ENCODE results near the gene ATRNL1.

ATRNL1 gene

GRCh38 chr10:115992236-115992986, 899.2 kb downstream of the ATRNL1 start:
- H3K9me3 ChIP-seq (replicated peaks in 1 of 2; ENCODE audit: control insufficient read depth in 2 of 2, insufficient read depth in 1 of 2, low read depth in 1 of 2, low read length in 2 of 2): no peaks in the 10 kb centered on the region
- H4K8ac ChIP-seq (ENCODE audit: low read depth, low read length): no peak overlapping the region
- H3K14ac ChIP-seq (ENCODE audit: low read length): no peak overlapping the region
- no peak overlapping the region for H3K9ac ChIP-seq (ENCODE audit: low read depth, low read length, poor library complexity)
- H2AFZ ChIP-seq (ENCODE audit: low read length): no peak overlapping the region
- H3K36me3 ChIP-seq (replicated peaks in 1 of 2; ENCODE audit: control insufficient read depth in 2 of 2, insufficient read depth in 2 of 2, low read length in 2 of 2): no peaks in the 10 kb centered on the region
- no peak overlapping the region for H3K23ac ChIP-seq (ENCODE audit: low read depth, low read length, poor library complexity)
- WGBS, 2 donors (ENCODE audit: extremely low coverage in 2 of 2, insufficient read length in 2 of 2, insufficient replicate concordance in 1 of 2): no CpG with 5 or more reads among the region's 5 CpGs
- no peak overlapping the region for H2BK15ac ChIP-seq (ENCODE audit: low read length)
- H3K4me2 ChIP-seq (ENCODE audit: insufficient read depth, low read length, poor library complexity, severe bottlenecking): no peak overlapping the region
- H3K79me1 ChIP-seq (ENCODE audit: low read depth, low read length): no peaks in the 10 kb centered on the region
- H4K91ac ChIP-seq (ENCODE audit: low read depth, low read length, poor library complexity): no peak overlapping the region
- H3K18ac ChIP-seq (ENCODE audit: low read length): no peak overlapping the region
- H2AK5ac ChIP-seq (ENCODE audit: low read depth, low read length): no peak overlapping the region
- H2BK5ac ChIP-seq (ENCODE audit: low read length): no peak overlapping the region
- H3K27me3 ChIP-seq (ENCODE audit: control insufficient read depth in 3 of 3, insufficient read depth in 3 of 3, low read depth in 1 of 3, low read length in 3 of 3): no peaks in the 10 kb centered on the region
- no peak overlapping the region for H3K4me3 ChIP-seq (ENCODE audit: low read length in 2 of 2)
- H3K4me1 ChIP-seq (ENCODE audit: control insufficient read depth in 2 of 2, insufficient read depth in 1 of 2, low read depth in 1 of 2, low read length in 2 of 2): no peaks in the 10 kb centered on the region
- DNase-seq (ENCODE audit: low spot score): no peak
- no peak overlapping the region for H3K27ac ChIP-seq (replicated peaks; ENCODE audit: low read length)
- no peak overlapping the region for H3K4ac ChIP-seq (ENCODE audit: low read length)
- no peak overlapping the region for H2BK120ac ChIP-seq (ENCODE audit: low read depth, low read length)
- no peak overlapping the region for H2BK12ac ChIP-seq (ENCODE audit: low read length)

DNA sequence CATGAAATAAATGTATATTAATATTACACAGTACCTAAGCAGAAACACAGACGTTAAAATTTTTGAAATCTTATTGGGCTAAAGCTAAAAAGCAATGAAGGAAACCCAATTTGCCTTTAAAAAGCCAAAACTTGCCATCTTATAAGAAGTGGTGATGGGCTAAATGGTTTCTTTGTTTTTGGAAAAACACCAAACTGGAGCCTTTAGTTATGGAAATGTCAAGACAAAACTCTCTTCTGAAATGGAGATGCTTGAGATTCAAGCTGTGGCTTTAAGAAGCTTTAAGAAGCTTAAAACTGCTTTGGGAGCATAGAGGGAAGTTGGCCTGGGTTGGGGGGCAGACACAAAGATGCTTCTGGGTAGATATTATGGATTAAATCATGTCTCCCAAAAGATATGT, 902.9 kb downstream of the ATRNL1 start:
- no peaks in the 10 kb centered on the region for H3K79me1 ChIP-seq (ENCODE audit: low read depth, low read length)
- H2BK12ac ChIP-seq (ENCODE audit: low read length): no peak overlapping the region
- H3K18ac ChIP-seq (ENCODE audit: low read length): no peak overlapping the region
- no peak overlapping the region for H3K14ac ChIP-seq (ENCODE audit: low read length)
- H3K4me1 ChIP-seq (ENCODE audit: control insufficient read depth in 2 of 2, insufficient read depth in 1 of 2, low read depth in 1 of 2, low read length in 2 of 2): peaks cover 0 to 9% of the 10 kb centered on the region in 2 donors
- no peak overlapping the region for H2BK120ac ChIP-seq (ENCODE audit: low read depth, low read length)
- DNase-seq (ENCODE audit: low spot score): no peak
- peaks cover 0 to 3% (median 0%) of the 10 kb centered on the region in 3 experiments for H3K27me3 ChIP-seq (ENCODE audit: control insufficient read depth in 3 of 3, insufficient read depth in 3 of 3, low read depth in 1 of 3, low read length in 3 of 3)
- no peak overlapping the region for H3K4me2 ChIP-seq (ENCODE audit: insufficient read depth, low read length, poor library complexity, severe bottlenecking)
- WGBS, 2 donors (ENCODE audit: extremely low coverage in 2 of 2, insufficient read length in 2 of 2, insufficient replicate concordance in 1 of 2): no CpG with 5 or more reads among the region's 1 CpG
- H4K8ac ChIP-seq (ENCODE audit: low read depth, low read length): no peak overlapping the region
- H2BK15ac ChIP-seq (ENCODE audit: low read length): no peak overlapping the region
- H2BK5ac ChIP-seq (ENCODE audit: low read length): no peak overlapping the region
- no peak overlapping the region for H2AFZ ChIP-seq (ENCODE audit: low read length)
- no peak overlapping the region for H3K27ac ChIP-seq (replicated peaks; ENCODE audit: low read length)
- H3K9ac ChIP-seq (ENCODE audit: low read depth, low read length, poor library complexity): no peak overlapping the region
- no peak overlapping the region for H2AK5ac ChIP-seq (ENCODE audit: low read depth, low read length)
- no peak overlapping the region for H3K4ac ChIP-seq (ENCODE audit: low read length)
- no peak overlapping the region for H4K91ac ChIP-seq (ENCODE audit: low read depth, low read length, poor library complexity)
- no peak overlapping the region for H3K4me3 ChIP-seq (ENCODE audit: low read length in 2 of 2)
- H3K36me3 ChIP-seq (replicated peaks in 1 of 2; ENCODE audit: control insufficient read depth in 2 of 2, insufficient read depth in 2 of 2, low read length in 2 of 2): no peaks in the 10 kb centered on the region
- H3K9me3 ChIP-seq (replicated peaks in 1 of 2; ENCODE audit: control insufficient read depth in 2 of 2, insufficient read depth in 1 of 2, low read depth in 1 of 2, low read length in 2 of 2): peaks cover 0 to 4% of the 10 kb centered on the region in 2 donors
- no peak overlapping the region for H3K23ac ChIP-seq (ENCODE audit: low read depth, low read length, poor library complexity)

DNA sequence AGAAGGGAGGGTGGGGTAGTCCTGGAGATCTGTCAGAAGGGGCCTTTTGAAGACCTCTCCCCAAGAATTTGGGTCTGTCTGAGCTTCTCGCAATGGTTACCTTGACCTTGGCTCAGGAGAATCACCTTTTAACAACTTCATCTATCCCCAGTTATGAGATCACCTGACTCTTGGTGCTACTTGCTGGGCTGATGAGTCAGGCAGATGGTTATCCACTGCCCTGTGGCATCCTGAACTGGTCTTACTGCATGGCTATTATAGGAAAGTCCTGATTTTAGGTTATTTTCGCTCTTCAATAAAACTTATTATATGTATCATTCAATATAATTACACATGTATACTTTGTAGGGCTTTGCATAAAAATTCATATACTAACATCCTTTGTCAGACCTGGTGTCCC, 905.1 kb downstream of the ATRNL1 start:
- Histone ChIP-seq H2AFZ (ENCODE audit: low read length) (no peak overlapping the region), H3K14ac (ENCODE audit: low read length) (no peak overlapping the region), H3K23ac (ENCODE audit: low read depth, low read length, poor library complexity) (no peak overlapping the region), H4K8ac (ENCODE audit: low read depth, low read length) (no peak overlapping the region), H3K36me3 (replicated peaks in 1 of 2; ENCODE audit: control insufficient read depth in 2 of 2, insufficient read depth in 2 of 2, low read length in 2 of 2) (no peaks in the 10 kb centered on the region), H2AK5ac (ENCODE audit: low read depth, low read length) (no peak overlapping the region), H3K4me3 (ENCODE audit: low read length in 2 of 2) (no peak overlapping the region), H4K91ac (ENCODE audit: low read depth, low read length, poor library complexity) (no peak overlapping the region), H3K18ac (ENCODE audit: low read length) (no peak overlapping the region), H2BK15ac (ENCODE audit: low read length) (no peak overlapping the region), H3K27ac (replicated peaks; ENCODE audit: low read length) (no peak overlapping the region), H3K4me1 (ENCODE audit: control insufficient read depth in 2 of 2, insufficient read depth in 1 of 2, low read depth in 1 of 2, low read length in 2 of 2) (peaks cover 0 to 13% of the 10 kb centered on the region in 2 donors), H3K9me3 (replicated peaks in 1 of 2; ENCODE audit: control insufficient read depth in 2 of 2, insufficient read depth in 1 of 2, low read depth in 1 of 2, low read length in 2 of 2) (peaks cover 0 to 4% of the 10 kb centered on the region in 2 donors), H3K4me2 (ENCODE audit: insufficient read depth, low read length, poor library complexity, severe bottlenecking) (no peak overlapping the region), H2BK5ac (ENCODE audit: low read length) (no peak overlapping the region), H3K4ac (ENCODE audit: low read length) (no peak overlapping the region), H2BK120ac (ENCODE audit: low read depth, low read length) (no peak overlapping the region), H2BK12ac (ENCODE audit: low read length) (no peak overlapping the region), H3K9ac (ENCODE audit: low read depth, low read length, poor library complexity) (no peak overlapping the region), H3K27me3 (ENCODE audit: control insufficient read depth in 3 of 3, insufficient read depth in 3 of 3, low read depth in 1 of 3, low read length in 3 of 3) (peaks cover 0 to 6% (median 0%) of the 10 kb centered on the region in 3 experiments), H3K79me1 (ENCODE audit: low read depth, low read length) (no peaks in the 10 kb centered on the region)
- DNase-seq (ENCODE audit: low spot score): no peak
- no CpG with 5 or more reads among the region's 2 CpGs for WGBS, 2 donors (ENCODE audit: extremely low coverage in 2 of 2, insufficient read length in 2 of 2, insufficient replicate concordance in 1 of 2)

All from neuronal stem cell (in vitro differentiated cells).